GM12875 (cell line): ENCODE results near the gene CDKN2D.

ENCODE experiments used
- H3K4me3 ChIP-seq: one replicate; pipeline ENCODE4 v1.5.1; 2011; ENCODE audit warnings: low read depth, low read length, control low read depth
- TF ChIP-seq, protein P1 (sequence below): IDR thresholded peaks from 2 replicates; pipeline ENCODE4 v1.5.1; 2011; ENCODE audit warnings: low read depth, mild to moderate bottlenecking, control low read depth, inconsistent platforms, low read length, moderate library complexity, borderline replicate concordance; ENCODE audit not compliant: insufficient read depth

The CDKN2D gene

DNA sequence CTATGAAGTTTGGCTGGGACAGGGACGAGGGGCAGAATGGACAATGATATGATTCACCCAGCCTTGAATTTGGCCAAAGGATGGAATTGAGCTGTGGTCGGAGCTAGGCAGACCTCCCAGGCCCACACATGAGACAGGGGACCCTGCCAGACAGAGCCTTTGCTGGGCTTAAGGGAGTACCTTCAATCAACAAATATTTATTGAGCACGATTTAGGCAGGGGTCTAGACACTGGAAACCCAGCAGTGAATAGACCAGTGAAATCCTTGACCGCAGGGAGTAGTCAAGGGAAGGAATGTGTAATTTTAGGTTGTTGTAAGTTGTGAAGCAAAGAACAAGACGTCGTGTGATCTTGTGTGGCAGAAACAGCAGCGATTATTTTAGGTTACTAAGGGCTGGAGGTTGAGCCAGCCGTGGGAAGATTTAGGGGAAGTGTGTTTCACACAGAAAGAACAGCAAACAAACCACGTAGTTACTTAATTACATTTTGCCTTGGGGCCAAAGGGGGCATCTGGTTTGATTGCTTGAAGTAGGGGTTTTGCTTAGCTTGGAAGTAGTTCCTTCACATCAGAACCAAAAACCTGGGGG is 35.2 kb upstream of the CDKN2D start:
- H3K4me3 ChIP-seq, result peak overlapping the region; percentile 99
- TF ChIP-seq, protein P1, sequence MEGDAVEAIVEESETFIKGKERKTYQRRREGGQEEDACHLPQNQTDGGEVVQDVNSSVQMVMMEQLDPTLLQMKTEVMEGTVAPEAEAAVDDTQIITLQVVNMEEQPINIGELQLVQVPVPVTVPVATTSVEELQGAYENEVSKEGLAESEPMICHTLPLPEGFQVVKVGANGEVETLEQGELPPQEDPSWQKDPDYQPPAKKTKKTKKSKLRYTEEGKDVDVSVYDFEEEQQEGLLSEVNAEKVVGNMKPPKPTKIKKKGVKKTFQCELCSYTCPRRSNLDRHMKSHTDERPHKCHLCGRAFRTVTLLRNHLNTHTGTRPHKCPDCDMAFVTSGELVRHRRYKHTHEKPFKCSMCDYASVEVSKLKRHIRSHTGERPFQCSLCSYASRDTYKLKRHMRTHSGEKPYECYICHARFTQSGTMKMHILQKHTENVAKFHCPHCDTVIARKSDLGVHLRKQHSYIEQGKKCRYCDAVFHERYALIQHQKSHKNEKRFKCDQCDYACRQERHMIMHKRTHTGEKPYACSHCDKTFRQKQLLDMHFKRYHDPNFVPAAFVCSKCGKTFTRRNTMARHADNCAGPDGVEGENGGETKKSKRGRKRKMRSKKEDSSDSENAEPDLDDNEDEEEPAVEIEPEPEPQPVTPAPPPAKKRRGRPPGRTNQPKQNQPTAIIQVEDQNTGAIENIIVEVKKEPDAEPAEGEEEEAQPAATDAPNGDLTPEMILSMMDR, result no peak

- TF ChIP-seq, protein P1, result 0 out of 2 replicates have a peak, but pooled peaks have one; percentile 10
- H3K4me3 ChIP-seq, result peak overlapping the region; percentile 99
Measured at GRCh38 chr19:10603084-10603872, 34.5 kb upstream of the CDKN2D start.

DNA sequence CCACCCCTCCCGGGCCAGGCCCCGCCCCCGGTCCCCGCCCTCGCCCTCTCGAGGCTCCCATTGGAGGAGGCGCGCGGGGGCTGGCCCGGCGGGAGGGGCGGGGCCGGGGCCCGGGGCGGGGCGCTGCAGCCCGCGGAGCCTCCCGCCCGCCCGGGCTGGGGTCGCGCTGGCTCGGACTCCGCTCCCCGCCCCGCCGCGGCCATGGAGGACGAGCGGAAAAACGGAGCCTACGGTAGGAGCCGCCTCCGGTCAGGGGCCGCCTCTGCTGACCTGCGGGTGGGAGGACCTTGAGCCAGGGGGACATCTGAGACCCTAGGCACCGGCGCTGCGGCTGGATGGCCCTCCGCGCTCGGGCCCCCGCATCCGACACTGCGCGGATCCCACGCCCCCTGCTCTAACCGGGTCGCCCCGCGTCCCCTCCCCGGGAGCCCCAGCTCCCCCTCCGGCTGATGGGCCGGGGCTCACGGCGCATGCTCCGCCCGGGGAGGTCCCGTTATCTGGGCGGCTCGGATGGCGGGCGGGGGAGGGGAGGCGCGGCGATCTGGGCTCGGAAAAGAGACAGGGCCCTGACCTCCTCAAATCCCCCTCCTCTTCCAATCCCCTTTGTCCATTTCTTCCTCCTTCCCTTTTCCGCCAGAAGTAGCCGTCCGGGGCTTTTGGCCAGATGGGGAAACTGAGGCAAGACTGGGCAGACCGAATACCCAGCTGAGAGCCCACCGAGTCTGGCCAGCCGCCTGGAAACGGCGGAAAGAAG is 33.7 kb upstream of the CDKN2D start:
- peak overlapping the region; percentile 99 for H3K4me3 ChIP-seq

GRCh38 chr19:10601999-10602329 is 33.2 kb upstream of the CDKN2D start:
- TF ChIP-seq, protein P1, result no peak

More for the DNA sequence above, 33.7 kb upstream of the CDKN2D start:
- TF ChIP-seq, protein P1, result no peak

GRCh38 chr19:10600149-10600548 is 31.4 kb upstream of the CDKN2D start:
- no peak overlapping the region for H3K4me3 ChIP-seq
- TF ChIP-seq, protein P1, result no peak

More at GRCh38 chr19:10601999-10602329, 33.2 kb upstream of the CDKN2D start:
- no peak overlapping the region for H3K4me3 ChIP-seq

DNA sequence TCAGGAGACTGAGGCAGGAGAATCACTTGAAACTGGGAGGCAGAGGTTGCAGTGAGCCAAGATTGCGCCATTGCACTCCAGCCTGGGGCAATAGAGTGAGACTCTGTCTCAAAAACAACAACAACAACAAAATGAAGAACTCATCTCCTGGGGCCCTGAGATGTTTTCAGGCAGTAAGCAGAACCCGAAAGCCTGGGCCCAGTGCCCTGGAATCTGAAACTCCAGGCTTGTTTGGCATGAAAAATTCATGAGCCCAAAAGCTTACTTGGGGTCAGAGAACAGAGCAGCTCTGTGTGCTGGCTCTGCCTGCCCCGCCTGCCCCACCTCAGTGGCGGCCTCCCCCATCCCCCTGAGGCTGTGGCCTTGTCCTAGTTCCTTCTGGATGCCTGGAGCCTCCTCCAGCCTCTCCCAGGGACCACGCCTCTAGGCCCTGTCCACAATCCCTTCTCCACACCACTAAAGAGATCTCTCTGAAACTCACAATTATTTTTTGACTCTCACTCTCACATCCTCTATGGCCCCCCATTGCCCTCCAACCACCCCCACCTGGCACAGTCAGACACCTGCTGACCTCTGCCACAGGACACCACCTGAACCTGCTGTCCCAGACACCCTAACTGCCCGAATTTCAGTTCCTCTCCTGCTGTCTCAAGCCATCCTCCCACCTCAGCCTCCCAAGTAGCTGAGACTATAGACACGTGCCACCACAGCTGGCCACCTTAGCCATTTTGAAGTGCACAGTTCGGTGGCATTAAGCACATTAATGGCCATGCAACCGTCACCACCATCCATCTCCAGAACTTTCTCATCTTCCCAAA is 25.2 kb upstream of the CDKN2D start:
- TF ChIP-seq, protein P1, result no peak
- H3K4me3 ChIP-seq, result no peak overlapping the region
